8988T (cell line): ENCODE data around the gene AATF.
"Not testable (repeated sequence)": the region's sequence is repeated elsewhere in the genome, so short reads cannot be mapped to it uniquely, and the experiment has no call there.

ENCODE experiments used
- DNase-seq: peaks from one replicate; pipeline ENCODE4 v3.0.0; 2011

The AATF gene

GRCh38 chr17:37051381-37051780 is 102.6 kb downstream of the AATF start:
- no peak for DNase-seq

DNA sequence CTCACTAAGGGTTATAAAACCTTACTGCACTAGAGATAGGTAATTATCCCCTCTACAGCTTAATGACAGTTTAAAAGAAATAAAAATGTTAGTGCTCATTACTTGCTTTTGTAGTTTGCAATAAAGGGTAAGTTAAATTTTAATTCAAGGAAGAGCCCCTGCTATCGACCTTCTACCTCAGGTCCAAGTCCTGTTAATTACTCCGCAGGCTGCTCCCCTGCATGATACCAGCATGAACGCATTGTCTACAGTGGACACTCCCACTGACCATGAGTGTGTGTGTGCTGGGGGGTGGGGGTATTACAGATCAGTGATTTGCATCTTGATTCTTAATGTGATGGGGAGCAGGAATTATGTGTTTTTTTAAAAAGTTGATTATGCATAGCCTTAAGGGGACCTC is 103.1 kb downstream of the AATF start:
- DNase-seq, result no peak

DNA sequence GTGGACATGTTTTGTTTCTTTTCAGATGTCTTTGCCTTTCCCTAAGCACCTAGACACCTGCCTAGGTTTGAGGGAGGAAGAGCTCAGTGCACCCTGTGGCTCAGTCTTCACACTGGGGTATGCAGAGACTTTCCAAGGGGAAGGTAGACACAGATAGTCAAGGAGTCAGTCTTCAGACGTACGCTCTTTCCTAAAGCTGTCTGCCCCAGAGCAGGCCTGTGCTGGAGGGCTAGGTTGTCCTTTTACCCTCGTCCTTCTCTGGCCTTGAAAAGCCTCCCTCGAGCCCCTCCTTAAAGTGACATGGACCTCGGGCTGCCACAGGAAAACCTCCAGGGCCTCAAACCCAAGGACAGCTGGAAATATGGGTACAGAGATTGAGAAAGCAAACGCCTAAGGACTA is 103.7 kb downstream of the AATF start:
- DNase-seq, result no peak

- DNase-seq, result no peak
Measured at GRCh38 chr17:37054894-37055293, 106.1 kb downstream of the AATF start.

DNA sequence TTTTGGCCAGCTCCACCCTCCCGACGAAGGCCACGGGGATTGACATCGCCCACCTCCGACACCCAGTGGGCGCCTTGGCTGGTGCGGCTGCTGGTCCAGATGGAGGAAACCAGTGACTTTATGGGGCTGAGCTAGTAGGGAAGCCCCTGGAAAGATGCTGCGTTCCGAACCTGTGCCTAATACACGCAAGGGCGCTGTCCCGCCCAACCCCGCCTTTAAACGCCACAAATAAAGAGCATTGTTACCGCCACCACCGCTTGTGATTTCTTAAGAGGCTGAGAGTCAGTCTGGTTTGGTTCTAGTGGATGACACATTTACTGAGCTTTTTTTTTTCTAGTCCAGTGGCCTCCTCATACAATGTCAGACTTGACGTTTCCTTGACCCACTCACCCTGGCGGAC is 107.9 kb downstream of the AATF start:
- DNase-seq, result no peak

DNA sequence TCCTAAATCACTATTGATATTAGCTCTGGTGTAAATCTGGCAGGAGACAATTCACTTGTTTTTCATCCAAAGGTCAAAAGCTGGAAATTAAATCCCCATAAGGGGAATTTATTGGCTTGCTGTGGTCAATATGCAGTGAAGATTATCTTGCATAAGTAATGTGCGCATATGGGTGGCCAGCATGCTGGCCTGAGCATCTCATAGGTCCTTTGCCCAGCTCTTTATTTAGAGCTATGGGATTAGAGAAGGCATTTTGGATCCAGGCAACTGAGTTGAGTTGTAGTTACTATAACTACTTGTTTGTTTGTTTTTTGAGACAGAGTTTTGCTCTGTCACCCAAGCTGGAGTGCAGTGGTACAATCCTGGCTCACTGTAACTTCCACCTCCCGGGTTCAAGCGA is 110.7 kb downstream of the AATF start:
- DNase-seq, result no peak

GRCh38 chr17:37060094-37060493 is 111.3 kb downstream of the AATF start:
- no peak for DNase-seq

DNA sequence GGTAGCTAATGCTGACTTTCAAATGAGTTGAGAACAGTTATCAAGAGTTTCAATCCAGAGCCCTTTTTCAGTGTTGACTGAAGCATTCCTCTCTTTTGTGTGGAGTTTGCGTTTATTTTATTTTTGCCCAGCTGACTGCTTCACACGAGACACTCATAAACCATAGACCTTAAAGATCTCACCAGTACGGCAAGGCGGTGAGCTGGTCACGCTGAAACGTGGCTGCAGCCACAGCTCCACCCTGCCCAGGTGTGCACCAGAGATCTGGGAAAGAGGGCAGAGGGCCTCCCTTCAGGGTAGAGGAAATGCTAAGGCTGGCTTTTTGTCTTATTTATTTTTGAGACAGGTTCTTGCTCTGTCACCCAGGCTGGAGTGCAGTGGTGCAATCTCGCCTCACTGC is 112.2 kb downstream of the AATF start:
- no peak for DNase-seq

DNA sequence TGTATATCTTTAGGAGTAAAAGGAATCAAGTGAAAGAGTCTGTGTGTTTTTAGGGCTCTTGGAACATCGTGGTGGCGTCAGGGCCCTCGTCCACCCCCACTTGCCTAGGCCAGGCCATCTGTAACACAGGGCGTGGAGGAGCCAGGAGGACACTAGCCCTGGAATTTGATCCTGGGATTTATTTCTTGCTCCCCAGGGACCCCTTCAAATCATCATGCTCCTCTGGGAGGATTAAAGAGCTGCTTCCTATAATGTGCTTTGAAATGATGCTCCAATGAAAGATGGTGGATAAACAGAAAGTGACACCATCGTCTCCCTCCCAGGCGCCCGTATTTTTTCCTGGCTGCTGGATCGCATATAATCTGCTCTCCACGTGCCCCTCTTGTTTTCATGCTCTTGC is 113.3 kb downstream of the AATF start:
- no peak for DNase-seq

DNA sequence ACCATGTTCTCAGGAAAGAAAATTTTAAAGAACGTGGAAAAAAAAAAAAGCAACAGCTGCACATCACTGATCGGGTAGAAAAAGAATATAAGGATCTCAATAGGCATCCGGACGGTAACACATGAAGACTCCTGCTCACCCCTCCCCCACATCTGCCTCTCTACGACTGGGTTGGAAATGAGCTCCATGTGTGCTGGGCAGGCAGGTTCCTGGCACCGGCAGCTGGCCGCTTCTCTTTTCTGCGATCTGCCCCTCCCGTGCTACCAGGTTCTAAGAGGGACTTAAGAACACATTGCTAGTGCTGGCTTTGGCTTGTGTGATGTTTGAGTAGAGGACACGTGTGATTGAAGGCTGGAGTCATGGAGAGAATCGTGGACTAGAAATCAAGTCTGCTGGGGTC is 115.5 kb downstream of the AATF start:
- DNase-seq, result no peak

- DNase-seq, result no peak
Measured at GRCh38 chr17:37064956-37065355, 116.2 kb downstream of the AATF start.

GRCh38 chr17:37065486-37066321 is 117.0 kb downstream of the AATF start:
- no peak for DNase-seq

DNA sequence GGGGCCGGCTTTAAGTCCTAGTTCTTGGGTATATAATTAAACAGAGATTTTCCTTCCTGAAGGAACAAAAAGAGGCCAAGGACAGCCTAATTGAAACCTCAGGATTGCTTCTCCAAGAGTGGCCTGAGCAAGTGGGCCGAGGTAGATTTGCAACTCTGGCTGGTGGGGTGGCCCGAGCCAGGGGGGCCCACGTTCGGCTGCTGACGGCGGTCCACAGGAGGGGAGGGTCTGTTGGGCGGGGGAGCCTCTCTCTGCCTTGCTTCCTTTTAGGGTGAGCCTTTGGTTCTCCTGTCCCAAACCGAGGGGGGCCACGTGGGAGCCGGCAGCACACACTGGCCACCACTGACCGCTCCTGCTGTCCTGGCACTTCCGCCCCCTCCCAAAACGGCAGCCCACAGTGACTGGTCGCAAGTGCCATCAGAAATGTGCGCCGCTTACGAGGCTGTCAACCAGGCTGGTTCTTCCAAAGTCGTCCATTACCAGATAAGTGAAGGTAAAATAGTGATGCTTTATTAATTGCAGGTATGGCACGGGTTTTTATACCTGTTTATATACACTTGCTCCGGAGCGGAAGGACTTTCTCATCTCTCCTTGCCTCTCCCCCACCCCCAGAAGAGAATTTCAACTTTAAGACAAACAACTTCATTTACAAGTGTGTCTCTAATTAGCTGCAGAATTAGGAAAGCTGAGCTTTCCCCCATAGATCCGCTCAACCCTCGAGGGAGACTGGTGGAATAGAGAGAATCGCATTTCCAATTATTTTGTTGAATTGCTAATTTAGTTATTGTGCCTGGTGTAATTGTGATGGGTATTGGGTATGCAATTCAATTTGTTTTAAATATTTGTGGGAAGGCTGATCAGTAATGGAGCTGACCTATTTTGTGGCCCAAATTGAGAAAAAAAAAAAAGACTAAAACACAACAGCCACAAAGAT is 117.8 kb downstream of the AATF start:
- DNase-seq, result no peak

- no peak for DNase-seq
Measured at GRCh38 chr17:37067555-37068111, 118.9 kb downstream of the AATF start.

GRCh38 chr17:37068266-37068665 is 119.5 kb downstream of the AATF start:
- DNase-seq, result no peak

GRCh38 chr17:37069087-37069486 is 120.3 kb downstream of the AATF start:
- DNase-seq, result no peak

GRCh38 chr17:37073464-37073863 is 124.7 kb downstream of the AATF start:
- DNase-seq, result not testable (repeated sequence)

- no peak for DNase-seq
Measured at GRCh38 chr17:37079065-37079708, 130.4 kb downstream of the AATF start.

- no peak for DNase-seq
Measured at GRCh38 chr17:37079735-37080134, 131.0 kb downstream of the AATF start.

- no peak for DNase-seq
Measured at GRCh38 chr17:37081287-37081686, 132.5 kb downstream of the AATF start.

DNA sequence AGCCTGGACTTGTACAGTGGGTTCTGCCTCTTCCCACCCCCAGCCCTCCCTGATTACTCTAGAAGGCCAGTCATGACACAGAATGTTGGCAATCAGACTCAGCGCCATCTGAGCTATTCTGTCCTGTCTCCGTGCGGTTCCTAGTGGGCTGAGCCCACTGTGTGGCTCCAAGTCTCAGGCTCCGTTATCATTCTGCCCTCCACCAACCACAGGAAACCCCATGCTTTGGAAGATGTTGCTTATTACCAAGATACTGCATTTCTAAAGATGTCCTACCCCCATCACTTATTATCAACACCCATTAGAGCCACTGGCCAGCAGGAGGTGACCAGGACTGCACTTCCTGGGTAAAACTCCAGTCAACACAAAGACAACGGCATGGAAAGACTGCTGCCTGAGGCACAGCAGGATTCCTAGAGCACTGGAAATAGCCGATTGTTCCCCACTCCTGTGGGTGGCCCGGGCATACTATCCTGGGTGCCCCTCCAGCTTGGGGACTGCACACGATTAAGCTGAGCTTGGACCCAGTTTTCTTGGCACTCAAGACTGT is 133.6 kb downstream of the AATF start:
- no peak for DNase-seq

DNA sequence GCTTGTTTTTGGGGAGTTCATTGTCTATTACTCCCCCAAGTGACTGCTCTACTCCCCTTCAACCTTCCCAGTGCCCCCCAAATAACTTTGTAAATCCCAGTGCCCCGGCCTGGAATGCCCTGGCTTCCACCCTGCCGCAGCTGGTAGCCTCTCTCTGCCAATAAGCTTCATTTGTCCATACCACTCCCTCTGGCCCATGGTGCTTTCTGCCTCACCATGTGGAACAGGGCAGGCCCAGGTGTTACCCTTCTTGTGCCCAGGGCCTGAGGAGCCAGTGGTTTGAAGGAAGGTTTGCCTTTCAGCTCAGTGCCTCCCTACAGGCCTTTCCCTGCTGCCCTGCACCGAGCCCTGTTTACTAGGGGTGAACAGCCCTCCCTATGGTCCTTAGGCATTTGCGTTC is 134.2 kb downstream of the AATF start:
- DNase-seq, result no peak

DNA sequence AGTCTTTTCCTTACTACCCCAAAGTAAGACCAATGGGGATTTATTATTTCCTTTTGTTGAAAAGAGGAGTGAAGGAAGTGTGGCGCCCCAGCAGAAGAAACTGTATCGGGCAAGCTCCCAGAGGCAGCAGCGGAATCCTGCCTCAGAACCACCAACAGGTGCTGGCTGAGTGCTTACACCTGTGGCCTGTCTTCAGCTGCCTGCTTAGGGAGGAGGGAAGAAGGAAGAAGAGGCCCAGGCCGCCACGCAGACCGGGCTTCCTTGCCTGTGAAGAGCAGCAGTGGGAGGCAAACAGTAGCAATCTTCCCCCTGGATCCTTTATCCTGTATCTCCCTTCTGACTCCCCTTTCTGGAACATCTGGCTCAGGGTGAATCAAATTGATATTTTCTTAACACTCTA is 134.7 kb downstream of the AATF start:
- DNase-seq, result no peak
